Tibial nerve (tissue), 4 donors: ENCODE data around the gene SULT1C4. TPM values are rescaled to one million over a fixed set of nuclear protein-coding genes. Genes with fewer than 3 reads are reported as not detected.

Source experiments
- DNase-seq, 2 donors: peaks; one replicate each; pipeline ENCODE4 v3.0.0-alpha.2; 2019; ENCODE audit warnings: low spot score in 2 of 2
- H3K27ac ChIP-seq, 4 donors: fragments of 200-600 bp; sonication (generic) in 3 of 4; one replicate each; pipeline ENCODE4 v1.5.1; 2017 to 2019; ENCODE audit warnings: mild to moderate bottlenecking in 1 of 4
- H3K27me3 ChIP-seq, 2 donors: fragments of 200-600 bp; sonication (generic) in 1 of 2; one replicate each; pipeline versions ENCODE4 v1.5.1 to v1.6.0; 2017 to 2019
- H3K36me3 ChIP-seq, 3 donors: fragments of 200-600 bp; sonication (generic); one replicate each; pipeline ENCODE4 v1.5.1; 2018 to 2019
- H3K4me1 ChIP-seq, 4 donors: fragments of 200-600 bp; sonication (generic) in 3 of 4; one replicate each; pipeline ENCODE4 v1.5.1; 2017 to 2019
- H3K4me3 ChIP-seq, 4 donors: fragments of 200-600 bp; sonication (generic) in 3 of 4; one replicate each; pipeline ENCODE4 v1.5.1; 2017 to 2019; ENCODE audit warnings: mild to moderate bottlenecking in 1 of 4, moderate library complexity in 1 of 4
- H3K9me3 ChIP-seq, 4 donors: fragments of 200-600 bp; sonication (generic) in 3 of 4; one replicate each; pipeline ENCODE4 v1.5.1; 2017 to 2019
- EP300 ChIP-seq, 2 donors: sonication (generic); formaldehyde crosslinking; IDR thresholded peaks; one replicate each; pipeline ENCODE4 v1.6.1; 2017; ENCODE audit warnings: antibody characterized with exemption in 2 of 2, mild to moderate bottlenecking in 1 of 2
- POLR2A ChIP-seq, 2 donors: fragments of 450-650 bp; IDR thresholded peaks; one replicate each; pipeline ENCODE4 v1.6.1; 2017; ENCODE audit warnings: antibody characterized with exemption in 2 of 2, mild to moderate bottlenecking in 2 of 2, moderate library complexity in 2 of 2
- WGBS, 2 donors: methylation state at CpG; one replicate each; pipeline ENCODE4 v1.1.5; 2018; 5-methylcytosine and 5-hydroxymethylcytosine counted together
- total RNA-seq, 4 donors: library from RNA; depleted of rRNA; stranded (reverse); fragments of >200 nt; gene quantifications; one replicate each; pipeline ENCODE4 v1.1.0, GENCODE V29; 2016
- TF ChIP-seq, protein P1 (sequence below), 5 experiments: fragments of 200-600 bp in 3 of 5; fragments of 450-650 bp in 2 of 5; sonication (generic) in 3 of 5; IDR thresholded peaks; one replicate each; pipeline ENCODE4 v1.5.1; 2016 to 2019; ENCODE audit warnings: antibody characterized with exemption in 5 of 5, mild to moderate bottlenecking in 3 of 5, moderate library complexity in 2 of 5

The SULT1C4 gene
- total RNA-seq, 4 donors from 2014 or later = 1.7 to 5.7 (median 3.1) TPM

- no peak overlapping the region for H3K4me3 ChIP-seq
- no peaks in the 10 kb centered on the region for H3K4me1 ChIP-seq
- H3K27ac ChIP-seq = no peak overlapping the region
- peaks cover 0 to 42% (median 5%) of the 10 kb centered on the region in 4 donors for H3K9me3 ChIP-seq
- WGBS, 2 donors = 91 to 96% methylated on average over 2 of the region's 2 CpGs
- TF ChIP-seq, protein P1, sequence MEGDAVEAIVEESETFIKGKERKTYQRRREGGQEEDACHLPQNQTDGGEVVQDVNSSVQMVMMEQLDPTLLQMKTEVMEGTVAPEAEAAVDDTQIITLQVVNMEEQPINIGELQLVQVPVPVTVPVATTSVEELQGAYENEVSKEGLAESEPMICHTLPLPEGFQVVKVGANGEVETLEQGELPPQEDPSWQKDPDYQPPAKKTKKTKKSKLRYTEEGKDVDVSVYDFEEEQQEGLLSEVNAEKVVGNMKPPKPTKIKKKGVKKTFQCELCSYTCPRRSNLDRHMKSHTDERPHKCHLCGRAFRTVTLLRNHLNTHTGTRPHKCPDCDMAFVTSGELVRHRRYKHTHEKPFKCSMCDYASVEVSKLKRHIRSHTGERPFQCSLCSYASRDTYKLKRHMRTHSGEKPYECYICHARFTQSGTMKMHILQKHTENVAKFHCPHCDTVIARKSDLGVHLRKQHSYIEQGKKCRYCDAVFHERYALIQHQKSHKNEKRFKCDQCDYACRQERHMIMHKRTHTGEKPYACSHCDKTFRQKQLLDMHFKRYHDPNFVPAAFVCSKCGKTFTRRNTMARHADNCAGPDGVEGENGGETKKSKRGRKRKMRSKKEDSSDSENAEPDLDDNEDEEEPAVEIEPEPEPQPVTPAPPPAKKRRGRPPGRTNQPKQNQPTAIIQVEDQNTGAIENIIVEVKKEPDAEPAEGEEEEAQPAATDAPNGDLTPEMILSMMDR (IDR thresholded peaks at IDR 0.05) = no peak
- TF ChIP-seq POLR2A (IDR thresholded peaks at IDR 0.05) (no peak), EP300 (IDR thresholded peaks at IDR 0.05) (no peak)
- no peaks in the 10 kb centered on the region for H3K36me3 ChIP-seq
- DNase-seq = no peak
- no peaks in the 10 kb centered on the region for H3K27me3 ChIP-seq
Measured at GRCh38 chr2:108399479-108399878, 21.7 kb downstream of the SULT1C4 start.

- WGBS, 2 donors = 77 to 81% methylated on average over 3 of the region's 3 CpGs
- no peaks in the 10 kb centered on the region for H3K4me1 ChIP-seq
Measured at GRCh38 chr2:108401800-108402199, 24.0 kb downstream of the SULT1C4 start.

GRCh38 chr2:108403494-108403893 is 25.7 kb downstream of the SULT1C4 start:
- 20 to 22% methylated on average over 7 of the region's 7 CpGs for WGBS, 2 donors
- peaks cover 0 to 39% (median 5%) of the 10 kb centered on the region in 4 donors for H3K9me3 ChIP-seq
- no peaks in the 10 kb centered on the region for H3K27me3 ChIP-seq
- no peaks in the 10 kb centered on the region for H3K4me1 ChIP-seq
- no peaks in the 10 kb centered on the region for H3K36me3 ChIP-seq
- no peak overlapping the region for H3K27ac ChIP-seq
- TF ChIP-seq POLR2A (IDR thresholded peaks at IDR 0.05) = no peak
- TF ChIP-seq, protein P1 (IDR thresholded peaks at IDR 0.05) = no peak
- peak in 1 of 2 donors; percentile 19 for TF ChIP-seq EP300 (IDR thresholded peaks at IDR 0.05)
- H3K4me3 ChIP-seq = no peak overlapping the region
- DNase-seq = peak; percentile 13 to 16

More at GRCh38 chr2:108401800-108402199, 24.0 kb downstream of the SULT1C4 start:
- TF ChIP-seq, protein P1 (IDR thresholded peaks at IDR 0.05) = no peak
- TF ChIP-seq POLR2A (IDR thresholded peaks at IDR 0.05) (no peak), EP300 (IDR thresholded peaks at IDR 0.05) (no peak)
- no peak for DNase-seq
- H3K36me3 ChIP-seq = no peaks in the 10 kb centered on the region
- no peaks in the 10 kb centered on the region for H3K27me3 ChIP-seq
- no peak overlapping the region for H3K4me3 ChIP-seq
- H3K9me3 ChIP-seq = peaks cover 0 to 47% (median 5%) of the 10 kb centered on the region in 4 donors
- no peak overlapping the region for H3K27ac ChIP-seq

- Histone ChIP-seq H3K27me3 (no peaks in the 10 kb centered on the region), H3K4me1 (no peaks in the 10 kb centered on the region), H3K4me3 (no peak overlapping the region), H3K27ac (no peak overlapping the region), H3K36me3 (no peaks in the 10 kb centered on the region), H3K9me3 (peaks cover 0 to 26% (median 1%) of the 10 kb centered on the region in 4 donors)
- WGBS, 2 donors = 86 to 88% methylated on average over 4 of the region's 4 CpGs
- TF ChIP-seq EP300 (IDR thresholded peaks at IDR 0.05) (no peak), POLR2A (IDR thresholded peaks at IDR 0.05) (no peak)
- TF ChIP-seq, protein P1 (IDR thresholded peaks at IDR 0.05) = no peak
- no peak for DNase-seq
Measured at GRCh38 chr2:108404784-108405397, 27.1 kb downstream of the SULT1C4 start.

DNA sequence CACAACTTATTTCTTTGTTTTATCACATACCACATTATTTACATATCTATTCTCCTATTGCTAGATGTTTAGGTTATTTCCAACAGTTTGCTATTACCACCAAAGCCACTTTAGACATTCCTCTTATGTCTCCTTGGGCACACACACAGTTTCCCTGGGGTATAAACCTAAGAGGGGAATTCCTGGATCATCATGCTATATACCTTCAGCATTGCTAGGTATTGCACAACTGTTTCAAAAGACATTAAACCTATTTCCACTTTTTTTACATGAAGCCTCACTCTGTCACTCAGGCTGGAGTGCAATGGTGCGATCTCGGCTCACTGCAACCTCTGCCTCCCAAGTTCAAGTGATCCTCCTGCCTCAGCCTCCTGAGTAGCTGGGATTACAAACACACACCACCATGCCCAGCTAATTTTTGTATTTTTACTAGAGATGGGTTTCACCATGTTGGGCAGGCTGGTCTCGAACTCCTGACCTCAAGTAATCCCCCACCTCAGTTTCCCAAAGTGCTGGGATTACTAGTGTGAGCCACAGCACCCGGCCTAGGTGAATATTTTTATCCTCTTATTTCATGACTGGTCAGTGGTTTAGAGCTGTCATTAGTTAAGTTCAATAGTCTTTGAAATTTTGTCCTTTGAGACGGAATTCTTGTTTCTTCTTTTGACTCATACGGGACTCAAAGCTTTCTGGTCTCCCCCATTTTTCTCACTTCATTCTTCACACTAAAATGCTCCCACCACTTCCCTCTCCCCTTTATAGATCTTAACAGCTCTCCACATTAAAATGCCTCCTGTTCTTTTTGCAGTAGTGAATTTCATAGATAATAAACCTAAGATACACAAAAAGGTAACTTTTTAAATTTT is 30.3 kb downstream of the SULT1C4 start:
- Histone ChIP-seq H3K36me3 (no peaks in the 10 kb centered on the region), H3K27me3 (no peaks in the 10 kb centered on the region), H3K4me1 (no peaks in the 10 kb centered on the region), H3K27ac (no peak overlapping the region), H3K9me3 (peaks cover 0 to 14% (median 1%) of the 10 kb centered on the region in 4 donors), H3K4me3 (no peak overlapping the region)
- no peak for DNase-seq
- 88 to 92% methylated on average over 6 of the region's 6 CpGs for WGBS, 2 donors
- TF ChIP-seq, protein P1 (IDR thresholded peaks at IDR 0.05) = no peak
- TF ChIP-seq EP300 (IDR thresholded peaks at IDR 0.05) (no peak), POLR2A (IDR thresholded peaks at IDR 0.05) (no peak)
